Cardiac fibroblast (primary cell): ENCODE measurements around the gene SYCP2.

Experiments
- DNase-seq, 2 donors: peaks; one replicate each; pipeline versions ENCODE4 v3.0.0 to v3.0.0-alpha.2; 2010; ENCODE audit warnings: low read depth in 2 of 2
- H3K4me3 ChIP-seq, 2 donors: replicated peaks in 1 of 2; 1 replicate in 1 of 2; 2 replicates in 1 of 2; pipeline ENCODE4 v1.5.1; 2011; ENCODE audit warnings: low read depth in 2 of 2, low read length in 2 of 2, mild to moderate bottlenecking in 2 of 2, moderate library complexity in 1 of 2
- TF ChIP-seq, protein P1 (sequence below): IDR thresholded peaks from one replicate; pipeline ENCODE4 v1.5.1; 2011; ENCODE audit warnings: low read depth, mild to moderate bottlenecking, low read length, inconsistent platforms

SYCP2 gene

DNA sequence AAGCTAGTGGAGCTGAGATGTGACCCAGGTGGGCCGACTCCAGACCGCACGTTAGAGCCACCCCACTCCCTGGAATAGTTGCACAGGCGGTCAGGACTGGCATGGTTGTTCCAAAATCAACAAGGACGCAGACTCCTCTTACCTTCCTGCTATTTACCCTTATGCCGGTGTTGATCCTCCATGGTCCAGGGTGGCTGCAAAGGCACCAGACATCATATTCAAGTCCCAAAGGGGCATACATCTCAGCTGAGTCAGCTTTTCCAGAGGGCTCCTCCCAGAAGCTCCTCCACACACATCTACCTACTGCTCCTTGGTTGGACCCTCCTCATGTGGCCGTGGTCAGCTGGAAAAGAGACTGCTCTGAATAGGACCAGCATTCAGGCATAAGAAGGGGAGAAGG lies 112.2 kb downstream of the SYCP2 start:
- TF ChIP-seq, protein P1, sequence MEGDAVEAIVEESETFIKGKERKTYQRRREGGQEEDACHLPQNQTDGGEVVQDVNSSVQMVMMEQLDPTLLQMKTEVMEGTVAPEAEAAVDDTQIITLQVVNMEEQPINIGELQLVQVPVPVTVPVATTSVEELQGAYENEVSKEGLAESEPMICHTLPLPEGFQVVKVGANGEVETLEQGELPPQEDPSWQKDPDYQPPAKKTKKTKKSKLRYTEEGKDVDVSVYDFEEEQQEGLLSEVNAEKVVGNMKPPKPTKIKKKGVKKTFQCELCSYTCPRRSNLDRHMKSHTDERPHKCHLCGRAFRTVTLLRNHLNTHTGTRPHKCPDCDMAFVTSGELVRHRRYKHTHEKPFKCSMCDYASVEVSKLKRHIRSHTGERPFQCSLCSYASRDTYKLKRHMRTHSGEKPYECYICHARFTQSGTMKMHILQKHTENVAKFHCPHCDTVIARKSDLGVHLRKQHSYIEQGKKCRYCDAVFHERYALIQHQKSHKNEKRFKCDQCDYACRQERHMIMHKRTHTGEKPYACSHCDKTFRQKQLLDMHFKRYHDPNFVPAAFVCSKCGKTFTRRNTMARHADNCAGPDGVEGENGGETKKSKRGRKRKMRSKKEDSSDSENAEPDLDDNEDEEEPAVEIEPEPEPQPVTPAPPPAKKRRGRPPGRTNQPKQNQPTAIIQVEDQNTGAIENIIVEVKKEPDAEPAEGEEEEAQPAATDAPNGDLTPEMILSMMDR = no peak

DNA sequence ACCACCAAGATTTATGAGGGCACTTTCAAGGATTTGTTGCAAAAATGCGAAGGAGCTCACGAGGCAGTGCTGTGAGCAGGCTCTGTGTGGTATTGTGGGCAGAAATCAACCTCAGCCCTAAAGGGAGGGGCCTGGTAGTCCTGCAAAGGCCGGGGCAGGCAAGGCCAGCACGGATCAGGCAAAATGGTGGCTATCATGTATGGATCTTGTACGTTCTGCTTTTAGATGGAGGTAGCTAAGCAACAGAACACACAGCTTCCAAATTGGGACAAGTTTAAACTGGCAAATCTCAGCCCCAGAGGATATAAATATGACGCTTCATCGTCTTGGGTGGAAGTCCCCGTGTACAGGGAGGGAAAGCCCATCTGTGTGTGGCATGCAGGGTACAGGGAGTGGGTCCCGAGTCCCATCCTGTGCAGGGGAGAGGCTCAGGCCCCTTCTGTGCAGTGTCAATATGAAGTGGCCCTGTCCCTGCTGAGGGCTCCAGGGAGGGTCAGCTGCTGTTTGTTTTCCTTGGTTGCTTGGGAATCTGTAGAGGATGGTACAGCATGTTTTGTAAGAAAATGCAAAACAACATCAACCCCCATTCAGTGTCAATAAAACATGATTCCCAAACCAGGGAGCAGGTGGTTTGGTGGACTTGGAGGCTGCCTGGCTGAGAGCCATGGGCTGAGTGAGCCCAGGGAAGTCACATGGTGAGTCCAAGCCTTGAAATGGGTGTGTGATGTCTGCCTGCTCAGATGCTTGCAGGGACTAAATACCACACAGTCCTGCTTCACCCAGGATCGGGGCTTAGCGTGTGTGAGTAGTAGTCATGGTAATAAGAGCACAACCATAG lies 113.0 kb downstream of the SYCP2 start:
- no peak overlapping the region for H3K4me3 ChIP-seq
- TF ChIP-seq, protein P1 = no peak
- DNase-seq = no peak

More for the DNA sequence above, 112.2 kb downstream of the SYCP2 start:
- DNase-seq = no peak
- no peak overlapping the region for H3K4me3 ChIP-seq

DNA sequence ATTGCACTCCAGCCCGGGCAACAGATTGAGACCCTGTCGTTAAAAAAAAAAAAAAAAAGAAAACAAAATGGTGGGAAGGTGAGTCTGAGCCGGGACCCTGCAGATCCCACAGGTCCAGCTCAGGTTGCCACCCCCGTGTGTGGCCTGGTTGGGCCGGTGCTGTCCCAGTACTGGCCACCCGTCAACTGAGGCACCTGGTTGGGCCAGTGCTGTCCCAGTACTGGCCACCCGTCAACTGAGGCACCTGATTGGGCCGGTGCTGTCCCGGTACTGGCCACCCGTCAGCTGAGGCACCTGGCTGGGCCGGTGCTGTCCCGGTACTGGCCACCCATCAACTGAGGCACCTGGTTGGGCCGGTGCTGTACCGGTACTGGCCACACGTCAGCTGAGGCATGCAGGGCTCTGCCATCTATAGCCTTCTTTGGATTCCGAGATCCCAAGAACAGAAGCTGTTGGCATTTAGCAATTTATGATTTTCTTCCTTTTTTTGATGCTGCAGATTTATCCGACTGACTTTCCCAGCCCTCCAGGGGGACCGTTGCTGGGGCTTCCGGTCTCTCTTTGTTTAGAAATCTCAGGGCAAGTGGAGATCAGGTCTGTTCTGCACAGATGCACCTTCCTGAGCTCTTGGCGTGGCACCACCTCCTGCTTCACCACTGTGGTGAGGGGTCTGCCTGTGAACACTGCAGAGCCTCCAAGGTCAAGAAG lies 113.8 kb downstream of the SYCP2 start:
- H3K4me3 ChIP-seq = no peak overlapping the region
- TF ChIP-seq, protein P1 = no peak
- DNase-seq = no peak

DNA sequence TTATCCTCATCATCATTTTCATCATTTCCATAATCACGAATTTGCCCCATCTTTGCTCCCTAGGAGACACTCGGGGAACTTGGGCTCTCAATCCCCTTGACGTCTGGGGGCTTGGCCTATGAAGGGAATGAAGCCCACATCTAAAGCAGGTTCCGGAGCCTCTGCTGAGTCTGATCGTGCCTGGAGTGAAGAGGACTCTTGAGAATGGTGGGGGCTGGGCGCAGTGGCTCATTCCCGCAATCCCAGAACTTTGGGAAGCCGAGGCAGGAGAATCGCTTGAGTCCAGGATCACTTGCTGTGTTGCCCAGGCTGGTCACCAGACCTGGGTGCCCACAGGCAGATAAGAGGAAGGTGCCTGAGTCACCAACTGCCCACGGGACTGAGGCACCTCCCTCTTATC lies 114.5 kb downstream of the SYCP2 start:
- no peak for DNase-seq
- TF ChIP-seq, protein P1 = no peak
- no peak overlapping the region for H3K4me3 ChIP-seq

DNA sequence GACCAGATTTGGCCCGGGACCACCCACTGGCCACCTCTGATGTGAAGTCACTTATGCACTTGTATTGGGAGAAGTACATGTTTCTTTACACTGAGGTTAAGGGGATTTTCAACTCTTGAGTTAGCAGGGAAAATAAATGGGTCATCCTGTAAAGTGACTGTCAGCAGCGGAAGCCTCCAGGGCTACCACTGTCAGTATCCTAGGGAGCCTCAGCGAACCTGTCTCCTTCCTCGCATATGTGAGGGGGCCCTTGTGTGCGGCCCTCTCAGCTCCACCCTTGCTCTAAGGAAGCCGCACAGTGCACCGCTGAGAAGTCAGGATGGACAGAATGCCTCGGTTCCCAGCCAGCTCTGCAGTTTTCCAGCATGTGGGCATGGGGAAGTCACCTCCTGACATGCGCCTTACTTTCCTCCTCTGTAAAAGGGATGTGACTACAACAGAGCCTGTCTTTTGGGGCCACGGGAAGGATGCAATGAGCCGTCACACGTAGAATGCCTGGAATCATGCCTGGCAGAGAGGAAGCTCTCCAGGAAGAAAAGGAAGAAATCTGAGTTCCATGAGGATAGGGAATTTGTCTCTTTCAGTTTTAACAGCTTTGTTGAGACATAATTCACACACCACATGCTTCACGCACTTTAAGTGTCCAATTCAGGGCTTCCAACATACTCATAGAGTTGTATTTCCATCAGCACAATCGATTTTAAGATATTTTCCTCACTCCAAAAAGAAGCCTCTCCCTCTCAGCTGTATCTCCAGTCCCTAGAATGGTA lies 115.4 kb downstream of the SYCP2 start:
- H3K4me3 ChIP-seq = no peak overlapping the region
- TF ChIP-seq, protein P1 = no peak
- no peak for DNase-seq

DNA sequence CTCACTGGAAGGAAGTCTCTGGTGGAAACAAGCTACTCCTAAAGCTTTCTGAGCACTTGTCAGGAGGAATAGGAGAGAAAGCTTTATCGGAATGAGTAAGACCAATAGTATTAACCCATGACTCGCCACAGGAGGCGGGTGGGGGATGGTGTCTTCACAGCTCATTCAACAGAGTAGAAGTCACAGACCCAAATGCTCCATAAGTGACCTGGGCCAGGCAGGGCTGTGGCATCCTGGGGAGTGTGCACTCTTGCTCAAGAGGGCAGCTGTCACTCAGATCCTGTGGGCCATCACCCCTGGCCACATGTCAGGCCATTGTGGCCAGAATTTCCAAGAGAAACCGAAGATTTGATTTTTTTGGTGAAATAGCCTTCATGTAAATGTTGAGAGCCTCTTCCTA lies 116.0 kb downstream of the SYCP2 start:
- TF ChIP-seq, protein P1 = no peak
- DNase-seq = no peak
- no peak overlapping the region for H3K4me3 ChIP-seq
